ENCODE measurements around the gene HIVEP3.

GRCh38 chr1:41646186-41646585 is 272.5 kb downstream of the HIVEP3 start:
- TF ChIP-seq, protein P1, sequence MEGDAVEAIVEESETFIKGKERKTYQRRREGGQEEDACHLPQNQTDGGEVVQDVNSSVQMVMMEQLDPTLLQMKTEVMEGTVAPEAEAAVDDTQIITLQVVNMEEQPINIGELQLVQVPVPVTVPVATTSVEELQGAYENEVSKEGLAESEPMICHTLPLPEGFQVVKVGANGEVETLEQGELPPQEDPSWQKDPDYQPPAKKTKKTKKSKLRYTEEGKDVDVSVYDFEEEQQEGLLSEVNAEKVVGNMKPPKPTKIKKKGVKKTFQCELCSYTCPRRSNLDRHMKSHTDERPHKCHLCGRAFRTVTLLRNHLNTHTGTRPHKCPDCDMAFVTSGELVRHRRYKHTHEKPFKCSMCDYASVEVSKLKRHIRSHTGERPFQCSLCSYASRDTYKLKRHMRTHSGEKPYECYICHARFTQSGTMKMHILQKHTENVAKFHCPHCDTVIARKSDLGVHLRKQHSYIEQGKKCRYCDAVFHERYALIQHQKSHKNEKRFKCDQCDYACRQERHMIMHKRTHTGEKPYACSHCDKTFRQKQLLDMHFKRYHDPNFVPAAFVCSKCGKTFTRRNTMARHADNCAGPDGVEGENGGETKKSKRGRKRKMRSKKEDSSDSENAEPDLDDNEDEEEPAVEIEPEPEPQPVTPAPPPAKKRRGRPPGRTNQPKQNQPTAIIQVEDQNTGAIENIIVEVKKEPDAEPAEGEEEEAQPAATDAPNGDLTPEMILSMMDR (conservative IDR thresholded peaks at IDR 0.05; ENCODE audit: low read depth, low read length), result no peak
- no peak for TF ChIP-seq EZH2 (IDR thresholded peaks at IDR 0.05; ENCODE audit: borderline replicate concordance, low read depth, low read length, poor library complexity, severe bottlenecking)
